Cardiac muscle cell (in vitro differentiated cells and primary cell): ENCODE data around the gene SERPIND1. TPM values are rescaled to one million over a fixed set of nuclear protein-coding genes. Genes with fewer than 3 reads are reported as not detected.

Experiments
- DNase-seq, 2 donors: peaks; one replicate each; pipeline versions ENCODE4 v3.0.0 to v3.0.0-alpha.2; 2010 to 2017; ENCODE audit warnings: low read depth in 1 of 2, low spot score in 1 of 2
- H3K27ac ChIP-seq: fragments of 200-600 bp; sonication (generic); 2 replicates; pipeline ENCODE4 v1.5.1; 2016
- H3K27me3 ChIP-seq: fragments of 200-600 bp; sonication (generic); 2 replicates; pipeline ENCODE4 v1.6.0; 2016; ENCODE audit warnings: control low read depth
- H3K36me3 ChIP-seq: fragments of 200-600 bp; sonication (generic); 2 replicates; pipeline ENCODE4 v1.5.1; 2016; ENCODE audit warnings: control low read depth
- H3K4me1 ChIP-seq: fragments of 200-600 bp; sonication (generic); 2 replicates; pipeline ENCODE4 v1.8.1; 2017; ENCODE audit warnings: low read depth, mild to moderate bottlenecking, mixed run types
- H3K4me3 ChIP-seq: fragments of 200-600 bp; sonication (generic); 2 replicates; pipeline ENCODE4 v1.5.1; 2016; ENCODE audit warnings: mild to moderate bottlenecking
- H3K9me3 ChIP-seq: fragments of 200-600 bp; sonication (generic); 2 replicates; pipeline ENCODE4 v1.5.1; 2017; ENCODE audit warnings: low read depth, mild to moderate bottlenecking, control low read depth
- CTCF ChIP-seq: IDR thresholded peaks from 2 replicates; pipeline ENCODE4 v1.5.1; 2012; ENCODE audit warnings: low read depth, mild to moderate bottlenecking, low read length
- polyA plus RNA-seq: library from polyadenylated mRNA; unstranded; fragments of >200 nt; fragmentation: Nextera tagmentation; extraction: Ambion mirVana; gene quantifications from 2 replicates; pipeline ENCODE4 v1.2.1, GENCODE V29; 2016
- total RNA-seq: library from RNA; depleted of rRNA; stranded (reverse); fragments of >200 nt; gene quantifications from 2 replicates; pipeline ENCODE4 v1.2.3, GENCODE V29; 2016

The SERPIND1 gene
- total and polyA plus RNA-seq, 2 experiments from 2014 or later = 0.94 to 1.3 TPM

- H3K9me3 ChIP-seq = no peaks in the 10 kb centered on the region
- no peak overlapping the region for H3K27ac ChIP-seq
- H3K4me3 ChIP-seq = no peak overlapping the region
- peak in 1 of 2 donors; percentile 31 for DNase-seq
- no peaks in the 10 kb centered on the region for H3K36me3 ChIP-seq
- TF ChIP-seq CTCF = no peak
- H3K27me3 ChIP-seq = no peaks in the 10 kb centered on the region
- H3K4me1 ChIP-seq = peaks cover 35% of the 10 kb centered on the region
Measured at GRCh38 chr22:20771918-20772625, 1.8 kb upstream of the SERPIND1 start.

- H3K9me3 ChIP-seq = no peaks in the 10 kb centered on the region
- DNase-seq = no peak
- peak overlapping the region; percentile 0 for H3K27ac ChIP-seq
- H3K27me3 ChIP-seq = no peaks in the 10 kb centered on the region
- no peak overlapping the region for H3K4me3 ChIP-seq
- TF ChIP-seq CTCF = no peak
- H3K36me3 ChIP-seq = no peaks in the 10 kb centered on the region
- H3K4me1 ChIP-seq = peaks cover 44% of the 10 kb centered on the region
Measured at GRCh38 chr22:20774882-20775281, 969 bp downstream of the SERPIND1 start.

- no peaks in the 10 kb centered on the region for H3K27me3 ChIP-seq
- no peaks in the 10 kb centered on the region for H3K9me3 ChIP-seq
- H3K4me1 ChIP-seq = peaks cover 44% of the 10 kb centered on the region
- H3K27ac ChIP-seq = peak overlapping the region; percentile 24
- no peak overlapping the region for H3K4me3 ChIP-seq
- H3K36me3 ChIP-seq = no peaks in the 10 kb centered on the region
- DNase-seq = no peak
- TF ChIP-seq CTCF = no peak
Measured at GRCh38 chr22:20775342-20775895, 1.5 kb downstream of the SERPIND1 start.

GRCh38 chr22:20776624-20777405 is 2.9 kb downstream of the SERPIND1 start:
- no peak overlapping the region for H3K4me3 ChIP-seq
- no peak for DNase-seq
- TF ChIP-seq CTCF = no peak
- H3K27me3 ChIP-seq = no peaks in the 10 kb centered on the region
- no peaks in the 10 kb centered on the region for H3K9me3 ChIP-seq
- H3K4me1 ChIP-seq = peaks cover 44% of the 10 kb centered on the region
- no peak overlapping the region for H3K27ac ChIP-seq
- H3K36me3 ChIP-seq = no peaks in the 10 kb centered on the region

- no peaks in the 10 kb centered on the region for H3K36me3 ChIP-seq
- H3K4me3 ChIP-seq = no peak overlapping the region
- DNase-seq = peak; percentile 44 to 95
- peaks cover 44% of the 10 kb centered on the region for H3K4me1 ChIP-seq
- H3K27ac ChIP-seq = peak overlapping the region; percentile 59
- peak; percentile 28 for TF ChIP-seq CTCF
- H3K27me3 ChIP-seq = no peaks in the 10 kb centered on the region
- no peaks in the 10 kb centered on the region for H3K9me3 ChIP-seq
Measured at GRCh38 chr22:20777420-20778177, 3.7 kb downstream of the SERPIND1 start.
